K562 (cell line): ENCODE results near the gene HS3ST3B1. TPM values are rescaled to one million over a fixed set of nuclear protein-coding genes. Genes with fewer than 3 reads are reported as not detected.

Experiments used
- ATAC-seq: fragments of 200-7000 bp; cut with Tn5 transposase; 3 replicates; pipeline ENCODE4 v1.9.1; 2020; ENCODE audit warnings: moderate library complexity
- BruUV-seq: library from RNA; stranded (reverse); fragments of 400-500 nt; replicated peaks from 2 replicates; lab custom pipeline; 2021; lab: Mats Ljungman, UMichigan
- CTCF ChIA-PET: fragments of 300-600 bp; formaldehyde crosslinking; extraction: SDS; loops from one replicate; lab custom pipeline; 2021; ENCODE audit warnings: low intra/inter-chr PET ratio; lab: Yijun Ruan, JAX
- POLR2A ChIA-PET: fragments of 300-600, 350-650 bp; sonication (Branson Sonifier 250); formaldehyde crosslinking; extraction: SDS; loops from one replicate; lab custom pipeline; 2021; ENCODE audit warnings: antibody characterized with exemption, inconsistent platforms; lab: Yijun Ruan, JAX
- DNase-seq, 4 experiments: peaks; one replicate each; pipeline versions ENCODE4 v3.0.0 to v3.0.0-alpha.2; 2011 to 2018; ENCODE audit warnings: low spot score in 3 of 4, mixed read lengths in 3 of 4; ENCODE audit errors: extremely low read depth in 1 of 4
- FAIRE-seq: peaks from 2 replicates; lab custom pipeline; 2011; peaks lifted over from hg19 to GRCh38; lab: Jason Lieb, UNC
- H2AFZ ChIP-seq: 2 replicates; pipeline ENCODE4 v1.6.0; 2011; ENCODE audit warnings: low read depth, low read length, control low read depth, inconsistent platforms
- H3K27ac ChIP-seq: fragments of 200-600 bp; 3 replicates; pipeline ENCODE4 v1.8.0; 2011; ENCODE audit warnings: low read depth, mild to moderate bottlenecking, control low read depth, inconsistent platforms, low read length, moderate library complexity, mixed read lengths; ENCODE audit errors: extremely low read depth
- H3K27me3 ChIP-seq, 2 experiments: fragments of 300-600 bp in 1 of 2; 2 replicates in 1 of 2; 3 replicates in 1 of 2; pipeline versions ENCODE4 v1.6.0 to v1.8.0; 2011; ENCODE audit warnings: inconsistent platforms in 2 of 2, low read length in 2 of 2, mild to moderate bottlenecking in 1 of 2, mixed read lengths in 1 of 2, moderate library complexity in 1 of 2; ENCODE audit not compliant: control insufficient read depth in 2 of 2, insufficient read depth in 2 of 2
- H3K36me3 ChIP-seq: fragments of 300-600 bp; 3 replicates; pipeline ENCODE4 v1.8.0; 2011; ENCODE audit warnings: mild to moderate bottlenecking, low read length, inconsistent platforms; ENCODE audit not compliant: control insufficient read depth, insufficient read depth
- H3K4me1 ChIP-seq, 2 experiments: fragments of 200-600 bp in 1 of 2; replicated peaks in 1 of 2; 2 replicates in 1 of 2; 3 replicates in 1 of 2; pipeline versions ENCODE4 v1.5.1 to v1.8.0; 2011; ENCODE audit warnings: inconsistent platforms in 2 of 2, low read length in 2 of 2, mild to moderate bottlenecking in 1 of 2, mixed read lengths in 1 of 2, moderate library complexity in 1 of 2; ENCODE audit not compliant: control insufficient read depth in 2 of 2, insufficient read depth in 2 of 2
- H3K4me2 ChIP-seq: 2 replicates; pipeline ENCODE4 v1.6.1; 2011; ENCODE audit warnings: low read length, control low read depth, inconsistent platforms, mixed read lengths; ENCODE audit not compliant: insufficient read depth
- H3K4me3 ChIP-seq: fragments of 200-600 bp; sonication (generic), shearing (Covaris generic); 2 replicates; pipeline ENCODE4 v1.5.1; 2016; ENCODE audit warnings: control low read depth, inconsistent platforms
- H3K79me2 ChIP-seq: fragments of 200-600 bp; 3 replicates; pipeline ENCODE4 v1.8.0; 2011; ENCODE audit warnings: low read length, inconsistent platforms; ENCODE audit not compliant: control insufficient read depth, insufficient read depth
- H3K9ac ChIP-seq, 2 experiments: 2 replicates each; pipeline versions ENCODE4 v1.6.0 to v1.6.1; 2011; ENCODE audit warnings: low read depth in 2 of 2, low read length in 2 of 2, control low read depth in 1 of 2, inconsistent platforms in 1 of 2, mild to moderate bottlenecking in 1 of 2, mixed read lengths in 1 of 2; ENCODE audit not compliant: insufficient read depth in 1 of 2
- H3K9me1 ChIP-seq: one replicate; pipeline ENCODE4 v1.6.0; 2011; ENCODE audit warnings: inconsistent platforms, mild to moderate bottlenecking, low read length, moderate library complexity; ENCODE audit not compliant: control insufficient read depth, insufficient read depth
- H3K9me3 ChIP-seq: replicated peaks from 2 replicates; pipeline ENCODE4 v1.5.1; 2011; ENCODE audit warnings: low read depth, low read length, inconsistent platforms; ENCODE audit not compliant: control insufficient read depth, insufficient read depth
- H4K20me1 ChIP-seq: replicated peaks from 2 replicates; pipeline ENCODE4 v1.6.1; 2011; ENCODE audit warnings: low read length, inconsistent platforms, mixed read lengths; ENCODE audit not compliant: control insufficient read depth, insufficient read depth
- BCOR ChIP-seq: fragments of 450-650 bp; IDR thresholded peaks from 2 replicates; pipeline ENCODE4 v1.6.1; 2016
- ESRRA ChIP-seq: fragments of 450-650 bp; IDR thresholded peaks from 2 replicates; pipeline ENCODE4 v1.6.1; 2014; ENCODE audit warnings: low read depth, mild to moderate bottlenecking, moderate library complexity, borderline replicate concordance
- PCBP1 ChIP-seq: fragments of 200-400 bp; formaldehyde crosslinking; IDR thresholded peaks from 2 replicates; pipeline ENCODE4 v1.6.1; 2018; ENCODE audit warnings: mild to moderate bottlenecking, low read depth, low read length; ENCODE audit not compliant: poor library complexity, severe bottlenecking
- RBM25 ChIP-seq: fragments of 200-400 bp; formaldehyde crosslinking; IDR thresholded peaks from 2 replicates; pipeline ENCODE4 v1.6.1; 2018; ENCODE audit warnings: low read length, low read depth, moderate library complexity; ENCODE audit not compliant: severe bottlenecking
- ZFP36 ChIP-seq: fragments of 150-350 bp; IDR thresholded peaks from 2 replicates; pipeline ENCODE4 v1.6.1; 2018; ENCODE audit warnings: low read length, low read depth; ENCODE audit not compliant: partially characterized antibody
- ZNF561 ChIP-seq: fragments of 450-650 bp; formaldehyde crosslinking; conservative IDR thresholded peaks from 2 replicates; pipeline ENCODE4 v1.4.0; 2020; ENCODE audit warnings: mild to moderate bottlenecking, moderate library complexity
- WGBS: fragments of 100-300 bp; shearing (Covaris generic); methylation state at CpG from one replicate; pipeline ENCODE4 v1.1.6; 2016; ENCODE audit warnings: low coverage, mixed read lengths; ENCODE audit not compliant: insufficient coverage; ENCODE audit errors: missing lambda C conversion rate; 5-methylcytosine and 5-hydroxymethylcytosine counted together
- in situ Hi-C: fragments of 300-500 bp; cut with MboI; formaldehyde crosslinking; loops from 4 replicates; pipeline ENCODE4 v1.15.0; 2018; ENCODE audit warnings: inconsistent platforms, mixed read lengths
- intact Hi-C: fragments of 100-400 bp; cut with micrococcal nuclease; formaldehyde crosslinking; loops from 2 replicates; pipeline ENCODE4 v1.14.2; 2022
- polyA plus RNA-seq, 8 experiments: library from polyadenylated mRNA; depleted of rRNA in 4 of 8; stranded (reverse) in 5 of 8; unstranded in 3 of 8; fragments of >200 nt; fragmentation: Nextera tagmentation in 2 of 8; fragmentation: Illumina TruSeq in 1 of 8; extraction: Ambion mirVana in 2 of 8; extraction: Trizol in 1 of 8; gene quantifications; 2 replicates each; pipeline versions ENCODE4 v1.2.1 to v1.2.3, GENCODE V29; 2011 to 2014; ENCODE audit warnings: inconsistent platforms in 1 of 8, missing spikeins in 1 of 8
- total RNA-seq, 7 experiments: library from RNA; depleted of rRNA in 6 of 7; stranded (reverse); fragments of >200 nt in 6 of 7; fragmentation: Illumina TruSeq in 2 of 7; extraction: Trizol in 2 of 7; gene quantifications; 2 replicates each; pipeline versions ENCODE4 v1.2.1 to v1.2.3, GENCODE V29; 2011 to 2021; ENCODE audit warnings: low replicate concordance in 1 of 7

Gene HS3ST3B1
- total and polyA plus RNA-seq, 9 of the 15 experiments (the other 6 are each of a cell fraction or from before 2014, with no cell fraction given), result 1.9 to 12.9 (median 3.7) TPM

- Histone ChIP-seq H3K9me3 (no peaks in the 10 kb centered on the region), H3K9ac (no peak overlapping the region), H3K4me3 (no peak overlapping the region), H3K27ac (no peak overlapping the region), H3K79me2 (peaks cover 30% of the 10 kb centered on the region), H3K9me1 (no peaks in the 10 kb centered on the region), H3K27me3 (no peaks in the 10 kb centered on the region), H3K4me2 (no peak overlapping the region), H2AFZ (no peak overlapping the region), H4K20me1 (no peaks in the 10 kb centered on the region), H3K36me3 (no peaks in the 10 kb centered on the region), H3K4me1 (peaks cover 18 to 36% of the 10 kb centered on the region in 2 experiments; a peak in 4 of 5 replicates)
- no TSS peak for BruUV-seq
- no peak for ATAC-seq
- intact Hi-C loops, result no loop called here
- CTCF ChIA-PET, result no interaction called here
- 64% methylated on average over 5 of the region's 5 CpGs for WGBS
- TF ChIP-seq ZFP36 (peak; percentile 87), BCOR (0 out of 2 replicates have a peak, but pooled peaks have one; percentile 11), RBM25 (peak; percentile 85), ZNF561 (CRISPR knock-in tag) (no peak), ESRRA (peak; percentile 65), PCBP1 (no peak)
- POLR2A ChIA-PET, result interaction anchor here (0.7 to 1.2 kb wide), 2 partner anchors 12 to 77 kb away, joined by 3 read pairs; no protein-coding TSS in a partner anchor
- in situ Hi-C loops, result no loop called here
- no peak for FAIRE-seq
- DNase-seq, result no peak
Observed at GRCh38 chr17:14329900-14330491, 29.1 kb downstream of the HS3ST3B1 start.
